DMS114 treated with DMSO at 0.1 percent for 48 hours (cell line): Measurements from ENCODE around the gene NUCB1.
"Not testable (repeated sequence)": the region's sequence is repeated elsewhere in the genome, so short reads cannot be mapped to it uniquely, and the experiment has no call there.

Experiments
- DNase-seq: peaks from one replicate; lab custom pipeline; 2025; ENCODE audit not compliant: unreplicated experiment; lab: John Stamatoyannopoulos, UW

The NUCB1 gene

GRCh38 chr19:48874303-48875135 is 25.6 kb upstream of the NUCB1 start:
- DNase-seq: no peak

GRCh38 chr19:48876043-48876981 is 23.8 kb upstream of the NUCB1 start:
- not testable (repeated sequence) for DNase-seq

DNA sequence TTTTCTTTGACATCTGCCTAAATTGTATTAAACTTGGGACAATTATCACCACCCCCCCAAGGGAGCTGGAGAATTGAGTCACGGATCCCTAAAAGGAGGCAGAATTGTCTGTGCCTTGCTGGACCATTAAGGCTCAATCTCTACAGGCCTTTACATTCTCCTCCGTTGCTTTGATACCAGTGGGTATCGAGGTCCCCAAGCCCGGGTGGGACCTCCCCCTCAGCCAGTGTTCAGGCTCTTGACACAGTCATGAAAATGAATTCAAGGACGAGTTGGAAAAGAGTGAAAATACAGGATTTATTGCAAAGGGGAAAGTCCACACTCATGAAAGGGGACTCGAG is 22.3 kb upstream of the NUCB1 start:
- no peak for DNase-seq

GRCh38 chr19:48878196-48879024 is 21.7 kb upstream of the NUCB1 start:
- DNase-seq: no peak

GRCh38 chr19:48879025-48879637 is 21.0 kb upstream of the NUCB1 start:
- DNase-seq: no peak

GRCh38 chr19:48879696-48880095 is 20.4 kb upstream of the NUCB1 start:
- not testable (repeated sequence) for DNase-seq

- DNase-seq: no peak
Measured at GRCh38 chr19:48881741-48882657, 18.1 kb upstream of the NUCB1 start.

GRCh38 chr19:48883726-48884125 is 16.4 kb upstream of the NUCB1 start:
- no peak for DNase-seq

GRCh38 chr19:48887861-48888612 is 12.1 kb upstream of the NUCB1 start:
- DNase-seq: no peak

- DNase-seq: not testable (repeated sequence)
Measured at GRCh38 chr19:48889496-48889895, 10.6 kb upstream of the NUCB1 start.

GRCh38 chr19:48890551-48890950 is 9.6 kb upstream of the NUCB1 start:
- no peak for DNase-seq

GRCh38 chr19:48895226-48895625 is 4.9 kb upstream of the NUCB1 start:
- no peak for DNase-seq

DNA sequence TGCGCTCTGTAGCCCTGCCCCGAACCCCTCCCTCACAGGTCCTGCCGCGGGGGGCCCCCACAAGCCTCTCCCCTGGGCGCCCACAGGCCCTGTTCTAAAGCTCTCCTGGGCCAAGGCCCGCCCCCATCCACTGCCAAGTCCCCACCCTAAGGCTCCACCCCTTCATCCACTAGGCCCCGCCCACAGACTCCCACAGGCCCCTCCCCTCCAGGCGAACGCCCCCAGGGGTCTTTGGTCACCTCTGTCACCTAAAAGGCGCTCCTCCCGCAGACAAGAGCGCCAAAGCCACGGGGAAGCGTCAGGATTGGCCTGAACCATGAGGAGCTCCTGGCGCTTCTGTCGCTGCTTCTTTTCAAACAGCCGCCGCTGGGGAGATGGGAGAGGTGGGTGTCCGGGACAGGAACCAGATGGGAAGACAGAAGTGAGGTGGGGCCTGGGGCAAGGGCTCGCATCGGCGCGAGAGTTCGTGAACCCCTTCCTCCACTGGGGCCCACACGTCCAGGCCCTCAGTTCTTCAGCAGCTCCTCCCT is 3.9 kb upstream of the NUCB1 start:
- peak; percentile 13 for DNase-seq

GRCh38 chr19:48897181-48897580 is 2.9 kb upstream of the NUCB1 start:
- DNase-seq: no peak

DNA sequence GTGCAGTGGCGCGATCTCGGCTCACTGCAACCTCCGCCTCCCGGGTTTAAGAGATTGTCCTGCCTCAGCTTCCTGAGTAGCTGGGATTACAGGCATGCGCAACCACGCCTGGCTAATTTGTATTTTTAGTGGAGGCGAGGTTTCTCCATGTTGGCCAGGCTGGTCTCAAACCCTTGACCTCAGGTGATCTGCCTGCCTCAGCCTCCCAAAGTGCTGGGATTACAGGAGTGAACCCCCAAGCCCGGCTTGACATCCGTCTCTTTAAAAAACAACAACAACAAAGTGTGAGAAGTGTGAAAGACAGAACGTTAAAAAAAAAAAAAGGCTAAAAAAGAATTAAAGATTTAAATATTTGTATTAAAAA is 744 bp upstream of the NUCB1 start:
- DNase-seq: not testable (repeated sequence)

DNA sequence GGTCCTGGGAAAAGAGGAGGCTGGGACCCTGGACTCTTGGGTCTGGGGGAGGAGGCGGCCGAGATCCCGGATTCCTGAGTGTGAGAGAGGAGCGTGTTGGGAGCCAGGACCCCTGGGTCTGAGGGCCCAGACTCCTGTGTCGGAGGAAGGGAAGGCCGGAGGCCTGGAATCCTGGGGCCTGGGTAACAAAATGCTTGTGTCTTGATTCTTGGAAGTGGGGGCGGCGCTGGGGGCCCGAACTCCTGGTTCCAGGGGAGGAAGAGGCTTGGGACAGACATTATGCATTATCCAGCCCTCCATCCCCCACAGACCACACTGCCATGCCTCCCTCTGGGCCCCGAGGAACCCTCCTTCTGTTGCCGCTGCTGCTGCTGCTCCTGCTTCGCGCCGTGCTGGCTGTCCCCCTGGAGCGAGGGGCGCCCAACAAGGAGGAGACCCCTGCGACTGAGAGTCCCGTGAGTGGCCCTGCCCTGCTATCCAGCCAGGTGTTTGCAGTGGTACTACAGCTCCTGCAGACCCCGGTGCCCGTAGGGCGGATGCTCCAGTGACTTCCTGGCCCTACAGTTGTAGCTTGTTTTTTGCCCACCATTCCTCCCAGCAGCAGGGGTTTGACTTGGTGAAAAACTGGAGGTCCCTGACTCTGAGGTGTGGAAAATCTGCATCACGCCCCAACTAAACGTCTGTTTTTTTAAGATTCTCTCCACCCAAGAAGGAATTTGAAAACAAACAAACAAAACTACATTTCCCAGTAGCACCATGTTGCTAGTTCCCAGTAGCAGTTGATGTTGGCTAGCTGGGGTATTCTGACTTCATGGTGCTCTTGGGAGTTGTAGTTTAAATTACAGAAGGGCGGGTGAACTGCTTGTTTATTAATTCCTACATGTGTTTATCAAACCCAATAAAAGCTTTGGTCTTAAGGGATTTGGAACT is 630 bp downstream of the NUCB1 start:
- DNase-seq: peak; percentile 11

- not testable (repeated sequence) for DNase-seq
Measured at GRCh38 chr19:48902291-48902690, 2.2 kb downstream of the NUCB1 start.

GRCh38 chr19:48903788-48904187 is 3.7 kb downstream of the NUCB1 start:
- not testable (repeated sequence) for DNase-seq
